Measurements from ENCODE around the gene LYRM2.

LYRM2 gene

GRCh38 chr6:89667872-89668556 is 29.5 kb upstream of the LYRM2 start:
- no peak overlapping the region for H3K4me3 ChIP-seq (ENCODE audit: low read depth, low read length)
- DNase-seq (ENCODE audit: low read depth) = no peak
- TF ChIP-seq CTCF (IDR thresholded peaks at IDR 0.05; ENCODE audit: low read depth, low read length, missing control alignments) = no peak

DNA sequence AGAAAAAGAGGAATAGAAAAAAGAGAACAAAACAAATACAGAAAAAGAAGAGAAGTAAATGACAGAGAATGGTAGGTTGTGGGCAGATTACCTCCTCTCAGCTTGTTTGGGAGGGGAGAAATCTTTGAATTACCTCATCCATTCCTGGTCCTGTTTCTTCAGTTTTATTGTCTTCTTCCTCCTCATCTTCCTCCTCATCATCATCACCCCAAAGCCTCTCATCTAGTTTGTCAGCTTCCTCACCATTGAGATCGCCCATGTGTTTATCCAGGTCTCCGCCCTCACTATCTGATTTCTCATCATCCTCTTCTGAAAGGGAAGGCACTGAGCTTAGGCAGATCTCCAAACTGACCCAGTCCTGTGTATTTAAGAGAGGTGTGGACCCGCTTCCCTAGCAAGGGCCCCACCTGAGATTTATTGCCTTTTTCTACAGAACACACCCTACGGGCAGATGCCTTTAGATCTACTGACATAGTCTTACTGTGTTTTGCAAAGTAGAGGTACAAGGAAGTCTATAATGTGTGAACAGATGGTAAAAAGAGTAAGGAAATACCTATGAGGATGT is 24.2 kb upstream of the LYRM2 start:
- no peak overlapping the region for H3K4me3 ChIP-seq (ENCODE audit: low read depth, low read length)
- TF ChIP-seq CTCF (IDR thresholded peaks at IDR 0.05; ENCODE audit: low read depth, low read length, missing control alignments) = no peak
- DNase-seq (ENCODE audit: low read depth) = no peak

DNA sequence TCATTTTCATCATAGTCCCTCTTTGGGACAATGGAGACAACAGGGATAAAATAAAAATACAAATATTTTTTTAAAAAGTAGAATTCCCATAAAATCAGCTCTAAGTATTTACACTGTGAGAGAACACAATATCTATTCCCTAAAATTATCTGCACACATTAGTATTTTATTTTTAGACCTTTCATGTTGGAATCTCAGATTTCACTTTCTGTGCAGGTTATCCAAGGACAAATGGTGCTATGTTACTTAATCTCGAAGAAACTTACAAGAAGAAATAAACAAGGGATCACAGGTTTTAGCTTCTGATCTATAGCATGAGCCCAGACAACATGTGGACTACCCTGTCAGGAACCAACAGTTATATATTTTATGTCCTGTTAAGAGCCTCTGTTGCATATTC is 23.0 kb upstream of the LYRM2 start:
- TF ChIP-seq CTCF (IDR thresholded peaks at IDR 0.05; ENCODE audit: low read depth, low read length, missing control alignments) = no peak
- DNase-seq (ENCODE audit: low read depth) = no peak
- no peak overlapping the region for H3K4me3 ChIP-seq (ENCODE audit: low read depth, low read length)

- H3K4me3 ChIP-seq (ENCODE audit: low read depth, low read length) = no peak overlapping the region
- no peak for DNase-seq (ENCODE audit: low read depth)
- no peak for TF ChIP-seq CTCF (IDR thresholded peaks at IDR 0.05; ENCODE audit: low read depth, low read length, missing control alignments)
Observed at GRCh38 chr6:89660981-89661380, 22.4 kb upstream of the LYRM2 start.

DNA sequence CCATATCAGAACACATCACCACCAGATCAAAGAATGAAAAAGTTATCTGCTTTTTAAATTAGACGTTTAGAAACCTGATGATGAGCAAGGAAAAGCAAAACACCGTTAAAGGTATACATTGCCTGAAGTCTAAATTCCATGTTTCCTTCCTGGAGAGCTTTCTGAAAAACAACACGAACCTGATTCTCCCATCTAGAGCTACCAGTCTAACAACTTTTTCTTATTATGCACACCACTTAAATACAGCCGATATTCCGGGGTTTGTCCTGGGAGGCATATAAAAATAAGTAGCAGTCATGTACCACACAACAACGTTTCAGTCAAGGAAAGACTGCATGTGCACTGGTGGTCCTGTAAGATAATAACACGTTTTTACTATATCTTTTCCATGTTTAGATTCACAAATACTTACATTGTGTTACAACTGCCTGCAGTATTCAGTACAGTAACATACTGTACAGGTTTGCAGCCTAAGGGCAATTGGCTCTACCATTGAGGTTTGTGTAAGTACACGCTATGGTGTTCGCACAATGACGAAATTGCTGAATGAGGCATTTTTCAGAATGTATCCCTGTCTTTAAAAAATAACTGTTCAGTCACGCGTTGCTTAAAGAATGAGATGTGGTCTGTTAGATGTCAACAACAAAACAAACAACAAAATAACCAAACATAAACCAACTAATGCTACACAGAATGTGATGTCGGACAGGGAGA is 19.1 kb upstream of the LYRM2 start:
- no peak for TF ChIP-seq CTCF (IDR thresholded peaks at IDR 0.05; ENCODE audit: low read depth, low read length, missing control alignments)
- no peak overlapping the region for H3K4me3 ChIP-seq (ENCODE audit: low read depth, low read length)
- DNase-seq (ENCODE audit: low read depth) = no peak

- no peak overlapping the region for H3K4me3 ChIP-seq (ENCODE audit: low read depth, low read length)
- DNase-seq (ENCODE audit: low read depth) = no peak
Observed at GRCh38 chr6:89655122-89655521, 16.6 kb upstream of the LYRM2 start.

More at GRCh38 chr6:89655122-89655521, 16.6 kb upstream of the LYRM2 start:
- no peak for TF ChIP-seq CTCF (IDR thresholded peaks at IDR 0.05; ENCODE audit: low read depth, low read length, missing control alignments)

Data from GM12864 (cell line).